K562 (cell line): ENCODE data around the gene GCNT4. TPM values are rescaled to one million over a fixed set of nuclear protein-coding genes. Genes with fewer than 3 reads are reported as not detected.

Experiments used
- ATAC-seq: fragments of 200-7000 bp; cut with Tn5 transposase; 3 replicates; pipeline ENCODE4 v1.9.1; 2020; ENCODE audit warnings: moderate library complexity
- BruUV-seq: library from RNA; stranded (reverse); fragments of 400-500 nt; replicated peaks from 2 replicates; lab custom pipeline; 2021; lab: Mats Ljungman, UMichigan
- CTCF ChIA-PET: fragments of 300-600 bp; formaldehyde crosslinking; extraction: SDS; loops from one replicate; lab custom pipeline; 2021; ENCODE audit warnings: low intra/inter-chr PET ratio; lab: Yijun Ruan, JAX
- POLR2A ChIA-PET: fragments of 300-600, 350-650 bp; sonication (Branson Sonifier 250); formaldehyde crosslinking; extraction: SDS; loops from one replicate; lab custom pipeline; 2021; ENCODE audit warnings: antibody characterized with exemption, inconsistent platforms; lab: Yijun Ruan, JAX
- DNase-seq, 4 experiments: peaks; one replicate each; pipeline versions ENCODE4 v3.0.0 to v3.0.0-alpha.2; 2011 to 2018; ENCODE audit warnings: low spot score in 3 of 4, mixed read lengths in 3 of 4; ENCODE audit errors: extremely low read depth in 1 of 4
- FAIRE-seq: peaks from 2 replicates; lab custom pipeline; 2011; peaks lifted over from hg19 to GRCh38; lab: Jason Lieb, UNC
- H2AFZ ChIP-seq: 2 replicates; pipeline ENCODE4 v1.6.0; 2011; ENCODE audit warnings: low read depth, low read length, control low read depth, inconsistent platforms
- H3K27ac ChIP-seq: fragments of 200-600 bp; 3 replicates; pipeline ENCODE4 v1.8.0; 2011; ENCODE audit warnings: low read depth, mild to moderate bottlenecking, control low read depth, inconsistent platforms, low read length, moderate library complexity, mixed read lengths; ENCODE audit errors: extremely low read depth
- H3K27me3 ChIP-seq, 2 experiments: fragments of 300-600 bp in 1 of 2; 2 replicates in 1 of 2; 3 replicates in 1 of 2; pipeline versions ENCODE4 v1.6.0 to v1.8.0; 2011; ENCODE audit warnings: inconsistent platforms in 2 of 2, low read length in 2 of 2, mild to moderate bottlenecking in 1 of 2, mixed read lengths in 1 of 2, moderate library complexity in 1 of 2; ENCODE audit not compliant: control insufficient read depth in 2 of 2, insufficient read depth in 2 of 2
- H3K36me3 ChIP-seq: fragments of 300-600 bp; 3 replicates; pipeline ENCODE4 v1.8.0; 2011; ENCODE audit warnings: mild to moderate bottlenecking, low read length, inconsistent platforms; ENCODE audit not compliant: control insufficient read depth, insufficient read depth
- H3K4me1 ChIP-seq, 2 experiments: fragments of 200-600 bp in 1 of 2; replicated peaks in 1 of 2; 2 replicates in 1 of 2; 3 replicates in 1 of 2; pipeline versions ENCODE4 v1.5.1 to v1.8.0; 2011; ENCODE audit warnings: inconsistent platforms in 2 of 2, low read length in 2 of 2, mild to moderate bottlenecking in 1 of 2, mixed read lengths in 1 of 2, moderate library complexity in 1 of 2; ENCODE audit not compliant: control insufficient read depth in 2 of 2, insufficient read depth in 2 of 2
- H3K4me2 ChIP-seq: 2 replicates; pipeline ENCODE4 v1.6.1; 2011; ENCODE audit warnings: low read length, control low read depth, inconsistent platforms, mixed read lengths; ENCODE audit not compliant: insufficient read depth
- H3K4me3 ChIP-seq: fragments of 200-600 bp; sonication (generic), shearing (Covaris generic); 2 replicates; pipeline ENCODE4 v1.5.1; 2016; ENCODE audit warnings: control low read depth, inconsistent platforms
- H3K79me2 ChIP-seq: fragments of 200-600 bp; 3 replicates; pipeline ENCODE4 v1.8.0; 2011; ENCODE audit warnings: low read length, inconsistent platforms; ENCODE audit not compliant: control insufficient read depth, insufficient read depth
- H3K9ac ChIP-seq, 2 experiments: 2 replicates each; pipeline versions ENCODE4 v1.6.0 to v1.6.1; 2011; ENCODE audit warnings: low read depth in 2 of 2, low read length in 2 of 2, control low read depth in 1 of 2, inconsistent platforms in 1 of 2, mild to moderate bottlenecking in 1 of 2, mixed read lengths in 1 of 2; ENCODE audit not compliant: insufficient read depth in 1 of 2
- H3K9me1 ChIP-seq: one replicate; pipeline ENCODE4 v1.6.0; 2011; ENCODE audit warnings: inconsistent platforms, mild to moderate bottlenecking, low read length, moderate library complexity; ENCODE audit not compliant: control insufficient read depth, insufficient read depth
- H3K9me3 ChIP-seq: replicated peaks from 2 replicates; pipeline ENCODE4 v1.5.1; 2011; ENCODE audit warnings: low read depth, low read length, inconsistent platforms; ENCODE audit not compliant: control insufficient read depth, insufficient read depth
- H4K20me1 ChIP-seq: replicated peaks from 2 replicates; pipeline ENCODE4 v1.6.1; 2011; ENCODE audit warnings: low read length, inconsistent platforms, mixed read lengths; ENCODE audit not compliant: control insufficient read depth, insufficient read depth
- BCL6 ChIP-seq: fragments of 250-450 bp; sonication (Bioruptor Pico); IDR thresholded peaks from 2 replicates; pipeline ENCODE4 v1.4.0; 2020
- BDP1 ChIP-seq: IDR thresholded peaks from 3 replicates; pipeline ENCODE4 v1.6.1; 2011; ENCODE audit not compliant: insufficient read length, insufficient read depth
- KDM4B ChIP-seq, 2 experiments: fragments of 450-650 bp in 1 of 2; sonication (generic) in 1 of 2; IDR thresholded peaks; 2 replicates each; pipeline ENCODE4 v1.6.1; 2016 to 2017; ENCODE audit warnings: borderline replicate concordance in 2 of 2, antibody characterized with exemption in 1 of 2, low read depth in 1 of 2, mild to moderate bottlenecking in 1 of 2
- NFYB ChIP-seq: IDR thresholded peaks from 2 replicates; pipeline ENCODE4 v1.6.1; 2011; ENCODE audit warnings: mild to moderate bottlenecking, moderate library complexity; ENCODE audit not compliant: insufficient read length; ENCODE audit errors: extremely low read depth
- POLR3A ChIP-seq: IDR thresholded peaks from 2 replicates; pipeline ENCODE4 v1.6.1; 2011; ENCODE audit warnings: borderline replicate concordance, mild to moderate bottlenecking, moderate library complexity; ENCODE audit not compliant: insufficient read length, insufficient read depth; ENCODE audit errors: extremely low read depth
- RCOR1 ChIP-seq, 2 experiments: IDR thresholded peaks; 2 replicates each; pipeline ENCODE4 v1.6.1; 2012; ENCODE audit warnings: low read depth in 2 of 2, low read length in 2 of 2, borderline replicate concordance in 1 of 2, improper control_type of control experiment in 1 of 2
- ZNF197 ChIP-seq: fragments of 200-800 bp; sonication (Bioruptor generic); IDR thresholded peaks from 2 replicates; pipeline ENCODE4 v1.6.1; 2016; ENCODE audit warnings: low read depth, missing genetic modification characterization, missing compliant biosample characterization
- ZNF668 ChIP-seq: fragments of 250-450 bp; sonication (Bioruptor Pico); IDR thresholded peaks from 2 replicates; pipeline ENCODE4 v1.8.0; 2022; ENCODE audit warnings: mild to moderate bottlenecking, inconsistent platforms
- ZNF699 ChIP-seq: fragments of 250-450 bp; sonication (Bioruptor Pico); IDR thresholded peaks from 2 replicates; pipeline ENCODE4 v1.8.0; 2021; ENCODE audit warnings: mild to moderate bottlenecking, moderate library complexity; ENCODE audit not compliant: insufficient replicate concordance
- in situ Hi-C: fragments of 300-500 bp; cut with MboI; formaldehyde crosslinking; loops from 4 replicates; pipeline ENCODE4 v1.15.0; 2018; ENCODE audit warnings: inconsistent platforms, mixed read lengths
- intact Hi-C: fragments of 100-400 bp; cut with micrococcal nuclease; formaldehyde crosslinking; loops from 2 replicates; pipeline ENCODE4 v1.14.2; 2022
- polyA plus RNA-seq, 8 experiments: library from polyadenylated mRNA; depleted of rRNA in 4 of 8; stranded (reverse) in 5 of 8; unstranded in 3 of 8; fragments of >200 nt; fragmentation: Nextera tagmentation in 2 of 8; fragmentation: Illumina TruSeq in 1 of 8; extraction: Ambion mirVana in 2 of 8; extraction: Trizol in 1 of 8; gene quantifications; 2 replicates each; pipeline versions ENCODE4 v1.2.1 to v1.2.3, GENCODE V29; 2011 to 2014; ENCODE audit warnings: inconsistent platforms in 1 of 8, missing spikeins in 1 of 8
- total RNA-seq, 7 experiments: library from RNA; depleted of rRNA in 6 of 7; stranded (reverse); fragments of >200 nt in 6 of 7; fragmentation: Illumina TruSeq in 2 of 7; extraction: Trizol in 2 of 7; gene quantifications; 2 replicates each; pipeline versions ENCODE4 v1.2.1 to v1.2.3, GENCODE V29; 2011 to 2021; ENCODE audit warnings: low replicate concordance in 1 of 7
- TF ChIP-seq, protein P1 (sequence below), 2 experiments: IDR thresholded peaks; 2 replicates each; pipeline ENCODE4 v1.6.1; 2012; ENCODE audit warnings: improper control_type of control experiment in 2 of 2, low read depth in 2 of 2, low read length in 2 of 2, borderline replicate concordance in 1 of 2

Gene GCNT4
- total and polyA plus RNA-seq, 9 of the 15 experiments (the other 6 are each of a cell fraction or from before 2014, with no cell fraction given) = 0.01 TPM; not detected in 8

DNA sequence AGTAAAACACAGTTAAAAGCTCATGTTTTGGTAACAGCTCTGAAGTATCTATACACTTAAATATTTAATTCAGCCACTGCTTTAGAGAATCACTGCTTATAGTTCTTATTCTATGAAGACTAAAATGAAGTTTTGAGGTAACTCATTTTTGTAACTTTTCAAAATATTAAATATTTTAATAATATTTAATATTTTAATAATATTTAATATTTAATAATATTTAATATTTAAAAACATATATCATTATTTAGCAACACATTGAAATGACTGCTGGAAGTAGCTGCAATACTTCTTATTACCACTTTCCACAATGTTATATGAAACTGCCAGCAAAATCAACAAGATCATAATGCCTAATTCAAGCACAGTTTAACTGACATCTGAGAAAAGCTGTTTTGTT is 18.7 kb upstream of the GCNT4 start:
- H3K36me3 ChIP-seq = no peaks in the 10 kb centered on the region
- FAIRE-seq (no peak), ATAC-seq (no peak), DNase-seq (no peak)
- H3K9me3 ChIP-seq = no peaks in the 10 kb centered on the region
- H2AFZ ChIP-seq = no peak overlapping the region
- ChIA-PET POLR2A (interaction anchor here (1.0 kb wide), 1 partner anchor 16 kb away, joined by 4 read pairs; no protein-coding TSS in a partner anchor), CTCF (no interaction called here)
- H3K79me2 ChIP-seq = no peaks in the 10 kb centered on the region
- no peaks in the 10 kb centered on the region for H4K20me1 ChIP-seq
- no peak overlapping the region for H3K27ac ChIP-seq
- no peaks in the 10 kb centered on the region for H3K27me3 ChIP-seq
- in situ Hi-C loops (no loop called here), intact Hi-C loops (no loop called here)
- TF ChIP-seq ZNF699 (CRISPR knock-in tag) (no peak), BDP1 (no peak), ZNF197 (no peak), POLR3A (no peak), KDM4B (IDR thresholded peaks at IDR 0.05; ENCODE audit: borderline replicate concordance in 2 of 2, low read depth in 1 of 2) (no peak), NFYB (no peak), RCOR1 (IDR thresholded peaks at IDR 0.05; ENCODE audit: borderline replicate concordance in 1 of 2, low read depth in 2 of 2, low read length in 2 of 2) (no peak), BCL6 (CRISPR knock-in tag) (no peak), ZNF668 (CRISPR knock-in tag) (no peak)
- TF ChIP-seq, protein P1, sequence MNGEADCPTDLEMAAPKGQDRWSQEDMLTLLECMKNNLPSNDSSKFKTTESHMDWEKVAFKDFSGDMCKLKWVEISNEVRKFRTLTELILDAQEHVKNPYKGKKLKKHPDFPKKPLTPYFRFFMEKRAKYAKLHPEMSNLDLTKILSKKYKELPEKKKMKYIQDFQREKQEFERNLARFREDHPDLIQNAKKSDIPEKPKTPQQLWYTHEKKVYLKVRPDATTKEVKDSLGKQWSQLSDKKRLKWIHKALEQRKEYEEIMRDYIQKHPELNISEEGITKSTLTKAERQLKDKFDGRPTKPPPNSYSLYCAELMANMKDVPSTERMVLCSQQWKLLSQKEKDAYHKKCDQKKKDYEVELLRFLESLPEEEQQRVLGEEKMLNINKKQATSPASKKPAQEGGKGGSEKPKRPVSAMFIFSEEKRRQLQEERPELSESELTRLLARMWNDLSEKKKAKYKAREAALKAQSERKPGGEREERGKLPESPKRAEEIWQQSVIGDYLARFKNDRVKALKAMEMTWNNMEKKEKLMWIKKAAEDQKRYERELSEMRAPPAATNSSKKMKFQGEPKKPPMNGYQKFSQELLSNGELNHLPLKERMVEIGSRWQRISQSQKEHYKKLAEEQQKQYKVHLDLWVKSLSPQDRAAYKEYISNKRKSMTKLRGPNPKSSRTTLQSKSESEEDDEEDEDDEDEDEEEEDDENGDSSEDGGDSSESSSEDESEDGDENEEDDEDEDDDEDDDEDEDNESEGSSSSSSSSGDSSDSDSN (IDR thresholded peaks at IDR 0.05; ENCODE audit: borderline replicate concordance in 1 of 2, low read depth in 2 of 2, low read length in 2 of 2) = no peak
- H3K4me2 ChIP-seq = no peak overlapping the region
- H3K4me3 ChIP-seq = no peak overlapping the region
- H3K9ac ChIP-seq = no peak overlapping the region
- no peaks in the 10 kb centered on the region for H3K4me1 ChIP-seq
- no TSS peak for BruUV-seq
- no peaks in the 10 kb centered on the region for H3K9me1 ChIP-seq
